ENCODE results near the gene GPATCH4.
"Not testable (repeated sequence)": the region's sequence is repeated elsewhere in the genome, so short reads cannot be mapped to it uniquely, and the experiment has no call there.

GPATCH4 gene

GRCh38 chr1:156601122-156601830 lies at the start of gene GPATCH4:
TSS of gene GPATCH4 (minus strand) at chr1:156601479.
- peak; percentile 86 for DNase-seq

- DNase-seq, result no peak
Measured at GRCh38 chr1:156648951-156649350, 47.7 kb upstream of the GPATCH4 start.

- DNase-seq, result no peak
Measured at GRCh38 chr1:156648496-156648895, 47.2 kb upstream of the GPATCH4 start.

- no peak for DNase-seq
Measured at GRCh38 chr1:156647351-156647750, 46.1 kb upstream of the GPATCH4 start.

- no peak for DNase-seq
Measured at GRCh38 chr1:156646738-156647211, 45.5 kb upstream of the GPATCH4 start.

GRCh38 chr1:156645666-156646065 lies 44.4 kb upstream of the GPATCH4 start:
- no peak for DNase-seq

GRCh38 chr1:156645056-156645455 lies 43.8 kb upstream of the GPATCH4 start:
- no peak for DNase-seq

GRCh38 chr1:156644640-156645039 lies 43.4 kb upstream of the GPATCH4 start:
- DNase-seq, result no peak

GRCh38 chr1:156644146-156644545 lies 42.9 kb upstream of the GPATCH4 start:
- no peak for DNase-seq

GRCh38 chr1:156643778-156644092 lies 42.5 kb upstream of the GPATCH4 start:
- peak; percentile 43 for DNase-seq

GRCh38 chr1:156643049-156643777 lies 41.9 kb upstream of the GPATCH4 start:
- DNase-seq, result no peak

GRCh38 chr1:156642265-156643048 lies 41.2 kb upstream of the GPATCH4 start:
- DNase-seq, result no peak

GRCh38 chr1:156641761-156642264 lies 40.5 kb upstream of the GPATCH4 start, which contains the start of gene BCAN:
TSS of gene BCAN (plus strand) at chr1:156642117. CDS start at chr1:156646055, 3,938 bp downstream.
- peak; percentile 32 for DNase-seq

GRCh38 chr1:156640842-156641706 lies 39.8 kb upstream of the GPATCH4 start:
- no peak for DNase-seq

GRCh38 chr1:156639601-156640101 lies 38.4 kb upstream of the GPATCH4 start:
- DNase-seq, result no peak

GRCh38 chr1:156638189-156638985 lies 37.1 kb upstream of the GPATCH4 start:
- DNase-seq, result no peak

- DNase-seq, result no peak
Measured at GRCh38 chr1:156632355-156632754, 31.1 kb upstream of the GPATCH4 start.

GRCh38 chr1:156631152-156631551 lies 29.9 kb upstream of the GPATCH4 start:
- DNase-seq, result not testable (repeated sequence)

- DNase-seq, result no peak
Measured at GRCh38 chr1:156629823-156630449, 28.7 kb upstream of the GPATCH4 start.

- peak; percentile 43 for DNase-seq
Measured at GRCh38 chr1:156627313-156627880, 26.1 kb upstream of the GPATCH4 start.

Measured in activated CD4-positive, alpha-beta T cell treated with anti-CD3 and anti-CD28 coated beads for 48 hours (primary cell).